Upper lobe of left lung (tissue), 6 donors: ENCODE data around the gene AADACL4. TPM values are rescaled to one million over a fixed set of nuclear protein-coding genes. Genes with fewer than 3 reads are reported as not detected.

Source experiments
- ATAC-seq, 2 donors: fragments of 200-7000 bp; cut with Tn5 transposase; one replicate each; pipeline ENCODE4 v1.9.1; 2022; ENCODE audit warnings: mild to moderate bottlenecking in 2 of 2, moderate library complexity in 2 of 2; ENCODE audit not compliant: low FRiP score in 2 of 2
- DNase-seq, 2 donors: peaks; one replicate each; pipeline ENCODE4 v3.0.0-alpha.2; 2019 to 2020
- H3K27ac ChIP-seq, 4 donors: fragments of 200-600 bp; sonication (generic); one replicate each; pipeline ENCODE4 v1.5.1; 2016 to 2019
- H3K27me3 ChIP-seq, 4 donors: fragments of 200-600 bp; sonication (generic); one replicate each; pipeline ENCODE4 v1.5.1; 2017 to 2019
- H3K36me3 ChIP-seq, 4 donors: fragments of 200-600 bp; sonication (generic); one replicate each; pipeline ENCODE4 v1.5.1; 2016 to 2019
- H3K4me1 ChIP-seq, 4 donors: fragments of 200-600 bp; sonication (generic); one replicate each; pipeline ENCODE4 v1.5.1; 2018 to 2019
- H3K4me3 ChIP-seq, 4 donors: fragments of 200-600 bp; sonication (generic); one replicate each; pipeline ENCODE4 v1.5.1; 2017 to 2019; ENCODE audit warnings: mild to moderate bottlenecking in 2 of 4, moderate library complexity in 1 of 4
- H3K9me3 ChIP-seq, 4 donors: fragments of 200-600 bp; sonication (generic); one replicate each; pipeline ENCODE4 v1.5.1; 2018 to 2019
- CTCF ChIP-seq, 6 experiments: fragments of 450-650 bp in 4 of 6; fragments of 200-600 bp in 2 of 6; sonication (generic) in 2 of 6; IDR thresholded peaks; one replicate each; pipeline ENCODE4 v1.5.1; 2016 to 2019; ENCODE audit warnings: antibody characterized with exemption in 6 of 6
- EP300 ChIP-seq, 4 donors: sonication (generic); formaldehyde crosslinking; IDR thresholded peaks; one replicate each; pipeline ENCODE4 v1.5.1; 2017; ENCODE audit warnings: antibody characterized with exemption in 4 of 4, control low read depth in 2 of 4
- POLR2A ChIP-seq, 4 donors: fragments of 450-650 bp; IDR thresholded peaks; one replicate each; pipeline ENCODE4 v1.5.1; 2016 to 2017; ENCODE audit warnings: antibody characterized with exemption in 4 of 4, mild to moderate bottlenecking in 2 of 4
- POLR2AphosphoS5 ChIP-seq, 2 donors: sonication (generic); formaldehyde crosslinking; IDR thresholded peaks; one replicate each; pipeline ENCODE4 v1.5.1; 2017; ENCODE audit warnings: antibody characterized with exemption in 2 of 2
- WGBS, 2 donors: methylation state at CpG; one replicate each; pipeline ENCODE4 v1.1.5; 2017 to 2018; 5-methylcytosine and 5-hydroxymethylcytosine counted together
- total RNA-seq, 6 donors: library from RNA; depleted of rRNA in 4 of 6; stranded (reverse); fragments of >200 nt in 4 of 6; gene quantifications; one replicate each; pipeline versions ENCODE4 v1.1.0 to v1.2.1, GENCODE V29; 2016 to 2021
- donor health status: DM: no; HTN: no; CAD: no; lungs with moderate emphysema.
- donor health status: DM: no; HTN: yes; CAD: no; lungs with severe emphysema.

AADACL4 gene
- not detected for total RNA-seq

- WGBS, 2 donors, result 82 to 83% methylated on average over 7 of the region's 7 CpGs
- DNase-seq (no peak), ATAC-seq (no peak)
- H3K36me3 ChIP-seq, result no peaks in the 10 kb centered on the region
- no peaks in the 10 kb centered on the region for H3K4me1 ChIP-seq
- no peak within 1 kb of the TSS for H3K27ac ChIP-seq
- TF ChIP-seq POLR2AphosphoS5 (IDR thresholded peaks at IDR 0.05) (no peak), CTCF (IDR thresholded peaks at IDR 0.05) (no peak)
- no peak within 1 kb of the TSS for H3K4me3 ChIP-seq
- H3K9me3 ChIP-seq, result peaks cover 4 to 22% (median 21%) of the 10 kb centered on the region in 4 donors
- H3K27me3 ChIP-seq, result no peaks in the 10 kb centered on the region
Measured at GRCh38 chr1:12643785-12644184, at the start of gene AADACL4. AADACL4 (plus strand) TSS chr1:12644085; CDS start chr1:12644547, 462 bp downstream.

GRCh38 chr1:12594490-12594889 lies 49.4 kb upstream of the AADACL4 start:
- no peaks in the 10 kb centered on the region for H3K27me3 ChIP-seq
- H3K9me3 ChIP-seq, result no peaks in the 10 kb centered on the region
- no peak for TF ChIP-seq POLR2AphosphoS5 (IDR thresholded peaks at IDR 0.05)
- no peak for TF ChIP-seq POLR2A (IDR thresholded peaks at IDR 0.05)
- TF ChIP-seq CTCF (IDR thresholded peaks at IDR 0.05), result no peak
- no peak for TF ChIP-seq EP300 (IDR thresholded peaks at IDR 0.05)
- peaks cover 47 to 65% (median 60%) of the 10 kb centered on the region in 4 donors for H3K4me1 ChIP-seq
- WGBS, 2 donors, result 88 to 89% methylated on average over 6 of the region's 6 CpGs
- DNase-seq (no peak), ATAC-seq (no peak)
- no peak overlapping the region for H3K4me3 ChIP-seq
- H3K27ac ChIP-seq, result peak overlapping the region; percentile 48 to 89 (median 77)
- peaks cover 0 to 3% (median 1%) of the 10 kb centered on the region in 4 donors for H3K36me3 ChIP-seq

- Histone ChIP-seq H3K4me3 (peak overlapping the region in 3 of 4 donors; percentile 20 to 38 (median 30)), H3K36me3 (peaks cover 0 to 3% (median 0%) of the 10 kb centered on the region in 4 donors), H3K9me3 (no peaks in the 10 kb centered on the region), H3K27me3 (no peaks in the 10 kb centered on the region), H3K27ac (peak overlapping the region; percentile 73 to 89 (median 78)), H3K4me1 (peaks cover 48 to 72% (median 63%) of the 10 kb centered on the region in 4 donors)
- WGBS, 2 donors, result 24 to 38% methylated on average over 21 to 37 of the region's 47 CpGs
- DNase-seq, result peak; percentile 51 to 93
- TF ChIP-seq EP300 (IDR thresholded peaks at IDR 0.05) (no peak), POLR2AphosphoS5 (IDR thresholded peaks at IDR 0.05) (peak; percentile 17 to 58)
- peak in 1 of 2 donors; percentile 49 for ATAC-seq
Measured at GRCh38 chr1:12594966-12595756, 48.7 kb upstream of the AADACL4 start.

- ATAC-seq (no peak), DNase-seq (no peak)
- TF ChIP-seq POLR2AphosphoS5 (IDR thresholded peaks at IDR 0.05), result no peak
- no peak for TF ChIP-seq POLR2A (IDR thresholded peaks at IDR 0.05)
- TF ChIP-seq CTCF (IDR thresholded peaks at IDR 0.05), result no peak
- no peak for TF ChIP-seq EP300 (IDR thresholded peaks at IDR 0.05)
- no peaks in the 10 kb centered on the region for H3K9me3 ChIP-seq
- 3% methylated on average over 7 of the region's 18 CpGs; no CpG with 5 or more reads in 1 of the 2 donors for WGBS, 2 donors
- no peaks in the 10 kb centered on the region for H3K27me3 ChIP-seq
- H3K36me3 ChIP-seq, result peaks cover 0 to 3% (median 0%) of the 10 kb centered on the region in 4 donors
- peak overlapping the region; percentile 73 to 89 (median 78) for H3K27ac ChIP-seq
- peak overlapping the region in 3 of 4 donors; percentile 20 to 38 (median 30) for H3K4me3 ChIP-seq
- peaks cover 53 to 77% (median 68%) of the 10 kb centered on the region in 4 donors for H3K4me1 ChIP-seq
Measured at GRCh38 chr1:12595757-12596006, 48.2 kb upstream of the AADACL4 start.

- peak; percentile 91 to 95 for DNase-seq
Measured at GRCh38 chr1:12596007-12596821, 47.7 kb upstream of the AADACL4 start.

More at GRCh38 chr1:12596007-12596821, 47.7 kb upstream of the AADACL4 start:
- TF ChIP-seq POLR2AphosphoS5 (IDR thresholded peaks at IDR 0.05) (peak; percentile 86 to 89), POLR2A (IDR thresholded peaks at IDR 0.05) (peak in 1 of 4 donors; percentile 47), CTCF (IDR thresholded peaks at IDR 0.05) (peak in 2 of 6 experiments; percentile 10 to 17), EP300 (IDR thresholded peaks at IDR 0.05) (peak in 2 of 4 donors; percentile 68 to 87)
- H3K27ac ChIP-seq, result peak overlapping the region; percentile 73 to 89 (median 78)
- no peaks in the 10 kb centered on the region for H3K9me3 ChIP-seq
- 19 to 31% methylated on average over 11 to 30 of the region's 39 CpGs for WGBS, 2 donors
- no peaks in the 10 kb centered on the region for H3K27me3 ChIP-seq
- H3K4me1 ChIP-seq, result peaks cover 59 to 82% (median 72%) of the 10 kb centered on the region in 4 donors
- peak; percentile 87 to 91 for ATAC-seq
- peak overlapping the region in 3 of 4 donors; percentile 20 to 38 (median 30) for H3K4me3 ChIP-seq
- peaks cover 0 to 3% (median 0%) of the 10 kb centered on the region in 4 donors for H3K36me3 ChIP-seq
